M059J (cell line): Measurements from ENCODE around the gene WNK2. TPM values are rescaled to one million over a fixed set of nuclear protein-coding genes. Genes with fewer than 3 reads are reported as not detected.
"Not testable (repeated sequence)": the region's sequence is repeated elsewhere in the genome, so short reads cannot be mapped to it uniquely, and the experiment has no call there.

Source experiments
- DNase-seq: peaks from one replicate; pipeline ENCODE4 v3.0.0-alpha.2; 2012; ENCODE audit warnings: low read depth
- total RNA-seq: library from RNA; depleted of rRNA; stranded (reverse); fragments of >200 nt; shearing (Covaris generic); gene quantifications from 2 replicates; pipeline ENCODE4 v1.2.3, GENCODE V29; 2014; rRNA removed

Gene WNK2
- total RNA-seq, result 0.02 TPM in 1 of 2 replicates, not detected in the other

- peak; percentile 40 for DNase-seq
These were observed at the start of gene WNK2 for GRCh38 chr9:93183663-93184431. WNK2 (plus strand) TSS chr9:93184139; CDS start chr9:93184930, 791 bp downstream.

- DNase-seq, result no peak
These were observed 49.0 kb upstream of the WNK2 start for GRCh38 chr9:93134740-93135444.

- no peak for DNase-seq
These were observed 47.9 kb upstream of the WNK2 start for GRCh38 chr9:93136011-93136440.

GRCh38 chr9:93137362-93137761, 46.6 kb upstream of the WNK2 start:
- DNase-seq, result no peak

GRCh38 chr9:93138171-93138764, 45.7 kb upstream of the WNK2 start:
- no peak for DNase-seq

- DNase-seq, result peak; percentile 84
These were observed 44.4 kb upstream of the WNK2 start for GRCh38 chr9:93139365-93140182.

GRCh38 chr9:93141771-93142483, 42.0 kb upstream of the WNK2 start:
- no peak for DNase-seq

- peak; percentile 64 for DNase-seq
These were observed 40.0 kb upstream of the WNK2 start for GRCh38 chr9:93143830-93144530.

- DNase-seq, result not testable (repeated sequence)
These were observed 37.2 kb upstream of the WNK2 start for GRCh38 chr9:93146696-93147095.

- DNase-seq, result no peak
These were observed 36.3 kb upstream of the WNK2 start for GRCh38 chr9:93147632-93148031.

- DNase-seq, result no peak
These were observed 35.2 kb upstream of the WNK2 start for GRCh38 chr9:93148721-93149120.

- DNase-seq, result peak; percentile 22
These were observed 34.6 kb upstream of the WNK2 start for GRCh38 chr9:93149361-93149760.

- DNase-seq, result no peak
These were observed 32.7 kb upstream of the WNK2 start for GRCh38 chr9:93151097-93151784.

GRCh38 chr9:93154293-93154903, 29.5 kb upstream of the WNK2 start:
- peak; percentile 39 for DNase-seq

GRCh38 chr9:93155716-93156474, 28.0 kb upstream of the WNK2 start:
- DNase-seq, result no peak

GRCh38 chr9:93156475-93157008, 27.4 kb upstream of the WNK2 start:
- DNase-seq, result no peak

GRCh38 chr9:93159601-93160471, 24.1 kb upstream of the WNK2 start:
- DNase-seq, result peak; percentile 82
